CD4-positive, alpha-beta T cell (primary cell): Measurements from ENCODE around the gene MCTP1. TPM values are rescaled to one million over a fixed set of nuclear protein-coding genes. Genes with fewer than 3 reads are reported as not detected.
"Not testable (repeated sequence)": the region's sequence is repeated elsewhere in the genome, so short reads cannot be mapped to it uniquely, and the experiment has no call there.

ENCODE experiments used
- ATAC-seq: fragments of 200-7000 bp; cut with Tn5 transposase; one replicate; pipeline ENCODE4 v1.10.0; 2022; ENCODE audit warnings: mild to moderate bottlenecking; ENCODE audit not compliant: poor library complexity
- CTCF ChIA-PET: fragments of 350-600 bp; sonication (Branson Sonifier 250); formaldehyde crosslinking; loops from one replicate; lab custom pipeline; 2021; ENCODE audit warnings: antibody characterized with exemption, inconsistent platforms; lab: Charles Lee
- POLR2A ChIA-PET: fragments of 350-600 bp; sonication (Branson Sonifier 250); formaldehyde crosslinking; loops from one replicate; lab custom pipeline; 2021; ENCODE audit warnings: antibody characterized with exemption, inconsistent platforms; lab: Charles Lee
- DNase-seq, 14 experiments: peaks; one replicate each; pipeline ENCODE4 v3.0.0-alpha.2; 2013 to 2020; ENCODE audit warnings: mixed read lengths in 2 of 14
- H3K27ac ChIP-seq, 2 donors: one replicate each; pipeline versions ENCODE4 v1.5.1 to v1.7.0; 2013; ENCODE audit warnings: low read length in 2 of 2, low read depth in 1 of 2, mild to moderate bottlenecking in 1 of 2
- H3K27me3 ChIP-seq, 2 experiments: 1 replicate in 1 of 2; 2 replicates in 1 of 2; pipeline versions ENCODE4 v1.6.1 to v1.7.0; 2013; ENCODE audit warnings: low read length in 2 of 2, control low read depth in 1 of 2, mild to moderate bottlenecking in 1 of 2, moderate library complexity in 1 of 2; ENCODE audit not compliant: insufficient read depth in 2 of 2, control insufficient read depth in 1 of 2
- H3K36me3 ChIP-seq: one replicate; pipeline ENCODE4 v1.6.1; 2013; ENCODE audit warnings: low read length, control low read depth; ENCODE audit not compliant: insufficient read depth
- H3K4me1 ChIP-seq: one replicate; pipeline ENCODE4 v1.6.1; 2013; ENCODE audit warnings: low read length, control low read depth; ENCODE audit not compliant: insufficient read depth
- H3K4me3 ChIP-seq: one replicate; pipeline ENCODE4 v1.5.1; 2013; ENCODE audit warnings: mild to moderate bottlenecking, low read length, moderate library complexity
- H3K9me3 ChIP-seq, 2 experiments: 1 replicate in 1 of 2; 2 replicates in 1 of 2; pipeline versions ENCODE4 v1.6.1 to v1.7.0; 2013; ENCODE audit warnings: low read length in 2 of 2, mild to moderate bottlenecking in 2 of 2, control low read depth in 1 of 2, moderate library complexity in 1 of 2; ENCODE audit not compliant: control insufficient read depth in 1 of 2, insufficient read depth in 1 of 2
- H3K27ac Mint-ChIP-seq: one replicate; pipeline ENCODE4 v1.8.0; 2020; ENCODE audit warnings: mixed read lengths
- H3K27me3 Mint-ChIP-seq: one replicate; pipeline ENCODE4 v1.8.0; 2021; ENCODE audit warnings: mixed read lengths
- H3K36me3 Mint-ChIP-seq: one replicate; pipeline ENCODE4 v1.8.0; 2021; ENCODE audit warnings: low read depth, mixed read lengths
- H3K4me1 Mint-ChIP-seq: one replicate; pipeline ENCODE4 v1.8.0; 2021; ENCODE audit warnings: low read depth, mixed read lengths
- H3K4me3 Mint-ChIP-seq: one replicate; pipeline ENCODE4 v1.8.0; 2020; ENCODE audit warnings: mild to moderate bottlenecking, mixed read lengths
- H3K9me3 Mint-ChIP-seq: one replicate; pipeline ENCODE4 v1.8.0; 2020; ENCODE audit warnings: mixed read lengths
- intact Hi-C, 2 experiments: fragments of 100-400 bp; cut with DNase I in 1 of 2; cut with micrococcal nuclease in 1 of 2; formaldehyde crosslinking; loops; one replicate each; pipeline versions ENCODE4 v1.15.1 to v1.9.0; 2023 to 2025; cut with DNase I, micrococcal nuclease
- total RNA-seq, 174 experiments: library from RNA in 2 of 174; stranded (reverse) in 2 of 174; gene quantifications; one replicate each; pipeline ENCODE4 v1.2.3 and lab custom pipeline; 2021 to 2026
- TF ChIP-seq, protein P1 (sequence below): fragments of 200-600 bp; IDR thresholded peaks from one replicate; pipeline ENCODE4 v1.8.0; 2022; ENCODE audit warnings: antibody characterized with exemption, mild to moderate bottlenecking

Gene MCTP1
- total RNA-seq, 2 experiments from 2014 or later = 2.1 to 2.7 TPM

DNA sequence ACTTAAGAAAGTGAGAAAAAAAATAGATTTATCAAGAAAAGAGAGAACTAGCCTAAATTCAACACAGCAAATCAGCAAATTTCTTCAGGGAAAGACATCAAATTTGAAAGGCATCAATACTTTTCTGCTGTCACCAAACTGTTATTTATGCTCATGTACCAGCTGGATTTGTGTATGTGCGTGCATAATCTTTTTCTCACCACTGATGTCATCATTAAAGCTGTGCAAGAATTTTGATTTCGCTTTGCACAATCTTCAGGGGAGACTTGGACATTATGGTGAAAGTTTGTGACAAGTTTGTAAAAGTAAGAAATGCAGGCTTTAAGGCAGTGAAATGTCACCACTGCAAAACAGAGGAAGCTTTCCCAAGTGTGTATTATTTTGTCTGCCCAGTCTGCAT, 451.0 kb downstream of the MCTP1 start:
- no peaks in the 10 kb centered on the region for H3K9me3 Mint-ChIP-seq
- ATAC-seq = no peak
- no peak for DNase-seq
- intact Hi-C loops = no loop called here
- Histone ChIP-seq H3K4me1 (no peaks in the 10 kb centered on the region), H3K36me3 (no peaks in the 10 kb centered on the region), H3K27me3 (no peaks in the 10 kb centered on the region), H3K9me3 (peaks cover 0 to 4% of the 10 kb centered on the region in 2 experiments), H3K27ac (no peak overlapping the region), H3K4me3 (no peak overlapping the region)
- H3K4me3 Mint-ChIP-seq = no peak overlapping the region
- TF ChIP-seq, protein P1, sequence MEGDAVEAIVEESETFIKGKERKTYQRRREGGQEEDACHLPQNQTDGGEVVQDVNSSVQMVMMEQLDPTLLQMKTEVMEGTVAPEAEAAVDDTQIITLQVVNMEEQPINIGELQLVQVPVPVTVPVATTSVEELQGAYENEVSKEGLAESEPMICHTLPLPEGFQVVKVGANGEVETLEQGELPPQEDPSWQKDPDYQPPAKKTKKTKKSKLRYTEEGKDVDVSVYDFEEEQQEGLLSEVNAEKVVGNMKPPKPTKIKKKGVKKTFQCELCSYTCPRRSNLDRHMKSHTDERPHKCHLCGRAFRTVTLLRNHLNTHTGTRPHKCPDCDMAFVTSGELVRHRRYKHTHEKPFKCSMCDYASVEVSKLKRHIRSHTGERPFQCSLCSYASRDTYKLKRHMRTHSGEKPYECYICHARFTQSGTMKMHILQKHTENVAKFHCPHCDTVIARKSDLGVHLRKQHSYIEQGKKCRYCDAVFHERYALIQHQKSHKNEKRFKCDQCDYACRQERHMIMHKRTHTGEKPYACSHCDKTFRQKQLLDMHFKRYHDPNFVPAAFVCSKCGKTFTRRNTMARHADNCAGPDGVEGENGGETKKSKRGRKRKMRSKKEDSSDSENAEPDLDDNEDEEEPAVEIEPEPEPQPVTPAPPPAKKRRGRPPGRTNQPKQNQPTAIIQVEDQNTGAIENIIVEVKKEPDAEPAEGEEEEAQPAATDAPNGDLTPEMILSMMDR = no peak
- ChIA-PET POLR2A (no interaction called here), CTCF (no interaction called here)
- H3K27ac Mint-ChIP-seq = no peak overlapping the region
- H3K4me1 Mint-ChIP-seq = no peaks in the 10 kb centered on the region
- no peaks in the 10 kb centered on the region for H3K27me3 Mint-ChIP-seq
- H3K36me3 Mint-ChIP-seq = no peaks in the 10 kb centered on the region

DNA sequence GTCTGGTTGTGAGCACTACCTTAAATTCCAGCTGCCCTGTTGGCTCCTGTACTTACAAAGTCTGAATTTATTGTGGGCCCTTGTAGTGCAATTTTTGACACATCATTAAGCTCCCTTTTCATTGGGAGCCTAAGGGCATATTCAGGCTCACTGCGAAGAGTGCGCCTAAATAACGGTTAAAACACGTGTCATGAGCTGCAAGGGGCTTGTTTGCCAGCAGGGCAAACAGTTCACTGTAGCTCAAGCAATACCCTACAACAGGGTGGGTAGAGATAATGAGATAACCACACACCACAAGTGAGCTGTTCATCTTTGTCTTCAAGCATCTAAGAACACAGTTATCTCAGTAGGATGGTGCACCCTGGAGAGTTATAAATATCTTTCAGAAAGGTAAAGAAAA, 452.2 kb downstream of the MCTP1 start:
- POLR2A ChIA-PET = no interaction called here
- no peaks in the 10 kb centered on the region for H3K4me1 ChIP-seq

DNA sequence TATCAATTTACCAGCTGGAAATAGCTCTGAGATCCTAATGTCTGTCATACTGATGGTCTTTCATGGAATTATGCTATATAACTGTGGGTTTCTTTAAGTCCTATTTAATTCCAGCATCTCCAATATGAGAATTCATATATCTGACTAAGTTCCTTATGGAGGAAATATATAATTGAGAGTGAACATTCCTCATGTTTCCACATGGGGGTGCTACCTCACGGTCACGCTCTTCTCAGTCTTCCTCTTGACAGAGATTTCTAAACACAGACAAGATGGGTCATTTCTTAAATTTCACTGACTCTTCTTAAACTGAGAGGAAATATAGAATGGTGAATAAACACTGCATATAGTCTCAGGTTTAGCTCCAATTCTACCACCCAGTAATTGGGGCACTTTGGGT, 454.4 kb downstream of the MCTP1 start:
- no peaks in the 10 kb centered on the region for H3K4me1 Mint-ChIP-seq
- no peaks in the 10 kb centered on the region for H3K36me3 Mint-ChIP-seq
- no peaks in the 10 kb centered on the region for H3K36me3 ChIP-seq
- H3K4me3 ChIP-seq = no peak overlapping the region
- H3K27ac Mint-ChIP-seq = no peak overlapping the region
- ChIA-PET POLR2A (no interaction called here), CTCF (no interaction called here)
- peaks cover 0 to 4% of the 10 kb centered on the region in 2 experiments for H3K9me3 ChIP-seq
- H3K27ac ChIP-seq = no peak overlapping the region
- no peaks in the 10 kb centered on the region for H3K27me3 ChIP-seq
- TF ChIP-seq, protein P1 = no peak
- H3K4me3 Mint-ChIP-seq = no peak overlapping the region
- no peaks in the 10 kb centered on the region for H3K9me3 Mint-ChIP-seq
- ATAC-seq (no peak), DNase-seq (no peak)
- intact Hi-C loops = no loop called here
- H3K4me1 ChIP-seq = no peaks in the 10 kb centered on the region
- no peaks in the 10 kb centered on the region for H3K27me3 Mint-ChIP-seq

More for the DNA sequence above, 452.2 kb downstream of the MCTP1 start:
- no peaks in the 10 kb centered on the region for H3K36me3 Mint-ChIP-seq
- ATAC-seq (no peak), DNase-seq (no peak)
- no peak overlapping the region for H3K27ac ChIP-seq
- H3K27me3 Mint-ChIP-seq = no peaks in the 10 kb centered on the region
- TF ChIP-seq, protein P1 = no peak
- H3K27me3 ChIP-seq = no peaks in the 10 kb centered on the region
- no peak overlapping the region for H3K4me3 ChIP-seq
- H3K4me1 Mint-ChIP-seq = no peaks in the 10 kb centered on the region
- H3K9me3 Mint-ChIP-seq = no peaks in the 10 kb centered on the region
- H3K9me3 ChIP-seq = peaks cover 0 to 4% of the 10 kb centered on the region in 2 experiments
- no peaks in the 10 kb centered on the region for H3K36me3 ChIP-seq
- intact Hi-C loops = no loop called here
- no peak overlapping the region for H3K27ac Mint-ChIP-seq
- CTCF ChIA-PET = interaction anchor here (1.5 to 1.7 kb wide), 2 partner anchors 9 to 18 kb away, joined by 4 read pairs; no protein-coding TSS in a partner anchor
- no peak overlapping the region for H3K4me3 Mint-ChIP-seq

DNA sequence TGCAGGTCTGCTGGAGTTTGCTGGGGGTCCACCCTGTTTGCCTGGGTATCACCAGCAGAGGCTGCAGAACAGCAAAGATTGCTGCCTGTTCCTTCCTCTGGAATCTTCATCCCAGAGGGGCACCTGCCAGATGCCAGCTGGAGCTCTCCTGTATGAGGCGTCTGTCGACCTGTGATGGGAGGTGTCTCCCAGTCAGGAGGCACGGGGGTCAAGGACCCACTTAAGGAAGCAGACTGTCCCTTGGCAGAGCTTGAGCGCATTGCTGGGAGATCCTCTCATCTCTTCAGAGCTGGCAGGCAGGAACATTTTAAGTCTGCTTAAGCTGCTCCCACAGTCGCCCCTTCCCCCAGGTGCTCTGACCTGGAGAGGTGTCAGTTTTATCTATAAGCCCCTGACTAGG, 456.7 kb downstream of the MCTP1 start:
- H3K9me3 Mint-ChIP-seq, H3K4me3 ChIP-seq, H3K4me3 Mint-ChIP-seq, intact Hi-C loops, H3K27me3 Mint-ChIP-seq, H3K27me3 ChIP-seq, H3K27ac Mint-ChIP-seq, DNase-seq, H3K4me1 Mint-ChIP-seq, H3K36me3 Mint-ChIP-seq, H3K36me3 ChIP-seq, H3K4me1 ChIP-seq, POLR2A ChIA-PET, CTCF ChIA-PET, ATAC-seq, H3K9me3 ChIP-seq, H3K27ac ChIP-seq: not testable (repeated sequence)
